ENCODE results near the gene DNMT1.

The DNMT1 gene

GRCh38 chr19:10114651-10115391 is 79.9 kb downstream of the DNMT1 start:
- Mint-ChIP-seq H3K27me3 (no peaks in the 10 kb centered on the region), H3K9me3 (no peaks in the 10 kb centered on the region), H3K4me3 (no peak overlapping the region), H3K36me3 (peaks cover 18% of the 10 kb centered on the region), H3K4me1 (peaks cover 36% of the 10 kb centered on the region), H3K27ac (no peak overlapping the region)
- ATAC-seq (ENCODE audit: low read depth) (no peak), DNase-seq (ENCODE audit: low spot score in 2 of 2) (no peak)

GRCh38 chr19:10113964-10114650 is 80.6 kb downstream of the DNMT1 start:
- Mint-ChIP-seq H3K4me1 (peaks cover 34% of the 10 kb centered on the region), H3K4me3 (no peak overlapping the region), H3K9me3 (no peaks in the 10 kb centered on the region), H3K27me3 (no peaks in the 10 kb centered on the region), H3K36me3 (peaks cover 23% of the 10 kb centered on the region), H3K27ac (no peak overlapping the region)
- ATAC-seq (ENCODE audit: low read depth) (no peak), DNase-seq (ENCODE audit: low spot score in 2 of 2) (no peak)

GRCh38 chr19:10113592-10113963 is 81.2 kb downstream of the DNMT1 start:
- DNase-seq (ENCODE audit: low spot score in 2 of 2): no peak
- H3K4me3 Mint-ChIP-seq: no peak overlapping the region

GRCh38 chr19:10112895-10113591 is 81.7 kb downstream of the DNMT1 start:
- H3K4me3 Mint-ChIP-seq: peak overlapping the region; percentile 63
- H3K27ac Mint-ChIP-seq: peak overlapping the region; percentile 89
- peaks cover 30% of the 10 kb centered on the region for H3K4me1 Mint-ChIP-seq
- no peaks in the 10 kb centered on the region for H3K9me3 Mint-ChIP-seq
- no peaks in the 10 kb centered on the region for H3K27me3 Mint-ChIP-seq
- ATAC-seq (ENCODE audit: low read depth) (peak; percentile 60), DNase-seq (ENCODE audit: low spot score in 2 of 2) (peak; percentile 75 to 79)
- H3K36me3 Mint-ChIP-seq: peaks cover 23% of the 10 kb centered on the region

More at GRCh38 chr19:10113592-10113963, 81.2 kb downstream of the DNMT1 start:
- H3K9me3 Mint-ChIP-seq: no peaks in the 10 kb centered on the region
- H3K4me1 Mint-ChIP-seq: peaks cover 30% of the 10 kb centered on the region
- peaks cover 23% of the 10 kb centered on the region for H3K36me3 Mint-ChIP-seq
- ATAC-seq (ENCODE audit: low read depth): no peak
- no peaks in the 10 kb centered on the region for H3K27me3 Mint-ChIP-seq
- no peak overlapping the region for H3K27ac Mint-ChIP-seq

- Mint-ChIP-seq H3K27me3 (no peaks in the 10 kb centered on the region), H3K36me3 (peaks cover 21% of the 10 kb centered on the region), H3K9me3 (no peaks in the 10 kb centered on the region), H3K4me3 (peak overlapping the region; percentile 63), H3K4me1 (peaks cover 32% of the 10 kb centered on the region), H3K27ac (peak overlapping the region; percentile 89)
- ATAC-seq (ENCODE audit: low read depth): peak; percentile 25
- DNase-seq (ENCODE audit: low spot score in 2 of 2): no peak
These were observed 82.6 kb downstream of the DNMT1 start for GRCh38 chr19:10112037-10112761.

- H3K4me3 Mint-ChIP-seq: peak within 1 kb of the TSS; percentile 75
- H3K27ac Mint-ChIP-seq: peak within 1 kb of the TSS; percentile 89
- no peaks in the 10 kb centered on the region for H3K9me3 Mint-ChIP-seq
- H3K36me3 Mint-ChIP-seq: peaks cover 21% of the 10 kb centered on the region
- DNase-seq (ENCODE audit: low spot score in 2 of 2) (peak in 1 of 2 donors; percentile 52), ATAC-seq (ENCODE audit: low read depth) (peak; percentile 57)
- peaks cover 35% of the 10 kb centered on the region for H3K4me1 Mint-ChIP-seq
- H3K27me3 Mint-ChIP-seq: no peaks in the 10 kb centered on the region
These were observed 83.3 kb downstream of the DNMT1 start, which contains the start of gene P2RY11 for GRCh38 chr19:10111405-10111811. Gene P2RY11 (plus strand): TSS chr19:10111693. CDS start chr19:10111722, 29 bp downstream.

GRCh38 chr19:10110972-10111317 is 83.8 kb downstream of the DNMT1 start:
- Mint-ChIP-seq H3K36me3 (peaks cover 18% of the 10 kb centered on the region), H3K9me3 (no peaks in the 10 kb centered on the region), H3K27ac (peak overlapping the region; percentile 89), H3K4me3 (peak overlapping the region; percentile 49), H3K27me3 (no peaks in the 10 kb centered on the region), H3K4me1 (peaks cover 35% of the 10 kb centered on the region)
- ATAC-seq (ENCODE audit: low read depth) (no peak), DNase-seq (ENCODE audit: low spot score in 2 of 2) (no peak)

GRCh38 chr19:10110076-10110971 is 84.4 kb downstream of the DNMT1 start:
- peaks cover 18% of the 10 kb centered on the region for H3K36me3 Mint-ChIP-seq
- H3K4me1 Mint-ChIP-seq: peaks cover 38% of the 10 kb centered on the region
- DNase-seq (ENCODE audit: low spot score in 2 of 2) (no peak), ATAC-seq (ENCODE audit: low read depth) (no peak)
- H3K27ac Mint-ChIP-seq: peak overlapping the region; percentile 86
- H3K9me3 Mint-ChIP-seq: no peaks in the 10 kb centered on the region
- no peaks in the 10 kb centered on the region for H3K27me3 Mint-ChIP-seq
- H3K4me3 Mint-ChIP-seq: peak overlapping the region; percentile 49

GRCh38 chr19:10109528-10109927 is 85.2 kb downstream of the DNMT1 start:
- peaks cover 44% of the 10 kb centered on the region for H3K4me1 Mint-ChIP-seq
- no peak overlapping the region for H3K27ac Mint-ChIP-seq

GRCh38 chr19:10107817-10108367 is 86.9 kb downstream of the DNMT1 start:
- no peaks in the 10 kb centered on the region for H3K9me3 Mint-ChIP-seq
- peaks cover 45% of the 10 kb centered on the region for H3K4me1 Mint-ChIP-seq
- peaks cover 15% of the 10 kb centered on the region for H3K36me3 Mint-ChIP-seq
- DNase-seq (ENCODE audit: low spot score in 2 of 2) (no peak), ATAC-seq (ENCODE audit: low read depth) (no peak)
- no peak overlapping the region for H3K27ac Mint-ChIP-seq
- no peaks in the 10 kb centered on the region for H3K27me3 Mint-ChIP-seq
- peak overlapping the region; percentile 95 for H3K4me3 Mint-ChIP-seq

More at GRCh38 chr19:10109528-10109927, 85.2 kb downstream of the DNMT1 start:
- ATAC-seq (ENCODE audit: low read depth) (no peak), DNase-seq (ENCODE audit: low spot score in 2 of 2) (no peak)
- Mint-ChIP-seq H3K27me3 (no peaks in the 10 kb centered on the region), H3K36me3 (peaks cover 15% of the 10 kb centered on the region), H3K4me3 (no peak overlapping the region), H3K9me3 (no peaks in the 10 kb centered on the region)

- peak overlapping the region; percentile 95 for H3K4me3 Mint-ChIP-seq
- no peaks in the 10 kb centered on the region for H3K27me3 Mint-ChIP-seq
- H3K9me3 Mint-ChIP-seq: no peaks in the 10 kb centered on the region
- H3K4me1 Mint-ChIP-seq: peaks cover 45% of the 10 kb centered on the region
- H3K27ac Mint-ChIP-seq: peak overlapping the region; percentile 99
- DNase-seq (ENCODE audit: low spot score in 2 of 2): no peak
- no peak for ATAC-seq (ENCODE audit: low read depth)
- peaks cover 15% of the 10 kb centered on the region for H3K36me3 Mint-ChIP-seq
These were observed 87.5 kb downstream of the DNMT1 start for GRCh38 chr19:10107254-10107653.

GRCh38 chr19:10106100-10106936 is 88.4 kb downstream of the DNMT1 start, which contains the start of gene PPAN:
Gene PPAN (plus strand): TSS chr19:10106362. CDS start chr19:10106395, 33 bp downstream.
- DNase-seq (ENCODE audit: low spot score in 2 of 2): peak; percentile 91 to 97
- ATAC-seq (ENCODE audit: low read depth): peak; percentile 58
- no peaks in the 10 kb centered on the region for H3K9me3 Mint-ChIP-seq
- peak within 1 kb of the TSS; percentile 95 for H3K4me3 Mint-ChIP-seq
- peak within 1 kb of the TSS; percentile 99 for H3K27ac Mint-ChIP-seq
- peaks cover 41% of the 10 kb centered on the region for H3K4me1 Mint-ChIP-seq
- no peaks in the 10 kb centered on the region for H3K27me3 Mint-ChIP-seq
- peaks cover 14% of the 10 kb centered on the region for H3K36me3 Mint-ChIP-seq
